Measurements from ENCODE around the gene BDKRB1.
"Not testable (repeated sequence)": the region's sequence is repeated elsewhere in the genome, so short reads cannot be mapped to it uniquely, and the experiment has no call there.

The BDKRB1 gene

DNA sequence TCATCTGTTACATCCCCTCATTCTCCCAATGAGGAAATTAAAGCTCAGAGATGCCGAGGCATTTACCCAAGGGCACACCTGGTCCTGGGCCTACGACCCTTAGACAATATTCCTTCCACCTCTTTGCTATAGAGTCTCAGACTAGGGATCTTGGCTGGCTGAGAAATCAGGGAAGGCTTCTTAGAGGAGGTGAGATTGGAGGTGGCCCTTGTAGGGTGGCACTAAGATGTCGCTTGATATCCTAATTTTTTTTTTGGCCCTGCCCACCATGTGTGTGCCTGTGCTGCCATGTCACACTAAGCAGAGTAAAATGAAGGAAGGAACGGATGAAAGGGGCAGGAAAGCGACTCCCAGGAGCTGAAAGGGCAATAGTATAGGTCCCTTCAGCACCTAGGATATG is 30.8 kb upstream of the BDKRB1 start:
- Mint-ChIP-seq H3K27ac (no peak overlapping the region), H3K9me3 (ENCODE audit: low read depth) (no peaks in the 10 kb centered on the region), H3K4me1 (ENCODE audit: low read depth) (no peaks in the 10 kb centered on the region), H3K27me3 (peaks cover 9% of the 10 kb centered on the region), H3K4me3 (no peak overlapping the region), H3K36me3 (no peaks in the 10 kb centered on the region)

DNA sequence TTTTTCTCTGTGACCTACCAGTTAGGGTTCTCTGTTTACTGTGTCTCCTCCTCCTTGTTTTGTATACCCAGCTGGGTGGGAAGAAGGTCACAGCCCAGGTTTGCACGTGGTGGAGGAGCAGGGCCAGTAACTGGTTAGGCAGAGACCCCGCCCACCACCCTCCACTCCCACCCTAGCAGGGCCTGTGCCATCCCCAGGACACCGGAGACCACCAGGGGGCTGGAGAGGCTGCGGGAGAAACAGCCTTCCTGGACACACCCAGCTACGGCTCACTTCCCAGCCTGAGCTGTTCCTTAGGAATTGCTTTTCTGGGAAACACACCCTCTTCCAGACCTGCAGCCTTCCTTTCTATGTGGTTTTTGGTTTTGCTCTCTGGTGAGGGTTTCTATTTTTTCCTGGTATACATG is 30.3 kb upstream of the BDKRB1 start:
- H3K27me3 Mint-ChIP-seq, result peaks cover 7% of the 10 kb centered on the region
- no peak overlapping the region for H3K27ac Mint-ChIP-seq
- no peaks in the 10 kb centered on the region for H3K36me3 Mint-ChIP-seq
- H3K4me3 Mint-ChIP-seq, result no peak overlapping the region
- no peaks in the 10 kb centered on the region for H3K9me3 Mint-ChIP-seq (ENCODE audit: low read depth)
- H3K4me1 Mint-ChIP-seq (ENCODE audit: low read depth), result no peaks in the 10 kb centered on the region

DNA sequence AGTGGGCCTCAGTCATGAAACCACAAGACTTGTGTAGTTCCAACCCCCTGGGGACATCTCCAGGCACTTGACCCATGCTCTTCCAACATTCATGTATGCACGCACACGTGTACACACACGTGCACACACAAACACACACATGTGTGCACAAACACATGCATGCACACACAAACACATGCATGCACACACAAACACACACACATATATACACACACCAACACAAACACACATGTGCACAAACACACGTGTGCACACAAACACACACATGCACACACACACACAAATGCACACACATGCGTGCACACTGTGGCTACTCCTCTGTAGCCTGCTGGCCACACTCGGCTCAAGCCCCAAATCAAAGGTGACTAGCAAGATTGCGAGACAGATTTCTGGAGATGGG is 28.6 kb upstream of the BDKRB1 start:
- Mint-ChIP-seq H3K9me3 (ENCODE audit: low read depth) (no peaks in the 10 kb centered on the region), H3K4me3 (no peak overlapping the region), H3K4me1 (ENCODE audit: low read depth) (no peaks in the 10 kb centered on the region), H3K36me3 (no peaks in the 10 kb centered on the region), H3K27ac (no peak overlapping the region), H3K27me3 (peaks cover 2% of the 10 kb centered on the region)

DNA sequence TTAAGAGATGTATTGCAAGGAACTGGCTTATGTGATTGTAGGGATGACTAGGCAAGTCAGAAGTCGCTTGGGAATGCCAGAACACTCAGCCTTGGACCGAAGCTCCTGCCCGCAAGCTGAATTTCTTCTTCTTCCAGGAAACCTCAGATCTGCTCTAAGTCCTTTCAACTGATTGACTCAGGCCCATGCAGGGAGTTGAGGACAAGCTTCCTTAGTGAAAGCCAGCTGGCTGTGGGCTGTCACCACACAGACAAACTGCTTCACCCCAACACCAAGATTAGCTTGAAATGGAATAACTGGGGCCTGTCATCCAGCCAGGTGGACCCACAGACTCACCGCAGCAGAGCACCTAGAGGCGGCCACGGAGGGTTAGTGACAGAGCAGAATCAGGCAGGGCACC is 26.7 kb upstream of the BDKRB1 start:
- Mint-ChIP-seq H3K4me3 (no peak overlapping the region), H3K9me3 (ENCODE audit: low read depth) (no peaks in the 10 kb centered on the region), H3K27me3 (no peaks in the 10 kb centered on the region), H3K27ac (no peak overlapping the region), H3K4me1 (ENCODE audit: low read depth) (no peaks in the 10 kb centered on the region), H3K36me3 (no peaks in the 10 kb centered on the region)

DNA sequence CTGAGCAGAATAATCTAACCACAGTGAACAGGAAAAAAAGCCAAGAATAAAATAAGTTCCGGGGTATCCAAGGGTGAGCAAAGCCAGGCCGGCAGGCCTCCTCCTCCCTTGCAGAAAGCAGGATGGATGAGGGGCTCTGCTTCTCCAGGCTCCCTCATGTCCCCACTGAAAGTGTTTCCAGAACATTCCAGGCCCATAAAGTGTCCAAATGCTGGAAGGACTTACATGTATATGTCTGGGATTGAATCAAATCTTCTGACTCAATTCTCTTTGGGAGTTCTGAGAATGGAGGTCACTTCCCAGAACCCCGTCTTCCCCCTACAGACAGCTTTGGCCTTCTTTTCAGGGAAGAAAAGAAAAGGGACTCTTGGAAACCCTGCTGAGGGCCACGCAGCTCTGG is 25.0 kb upstream of the BDKRB1 start:
- Mint-ChIP-seq H3K27me3 (no peaks in the 10 kb centered on the region), H3K4me1 (ENCODE audit: low read depth) (no peaks in the 10 kb centered on the region), H3K36me3 (no peaks in the 10 kb centered on the region), H3K4me3 (no peak overlapping the region), H3K9me3 (ENCODE audit: low read depth) (no peaks in the 10 kb centered on the region), H3K27ac (no peak overlapping the region)

DNA sequence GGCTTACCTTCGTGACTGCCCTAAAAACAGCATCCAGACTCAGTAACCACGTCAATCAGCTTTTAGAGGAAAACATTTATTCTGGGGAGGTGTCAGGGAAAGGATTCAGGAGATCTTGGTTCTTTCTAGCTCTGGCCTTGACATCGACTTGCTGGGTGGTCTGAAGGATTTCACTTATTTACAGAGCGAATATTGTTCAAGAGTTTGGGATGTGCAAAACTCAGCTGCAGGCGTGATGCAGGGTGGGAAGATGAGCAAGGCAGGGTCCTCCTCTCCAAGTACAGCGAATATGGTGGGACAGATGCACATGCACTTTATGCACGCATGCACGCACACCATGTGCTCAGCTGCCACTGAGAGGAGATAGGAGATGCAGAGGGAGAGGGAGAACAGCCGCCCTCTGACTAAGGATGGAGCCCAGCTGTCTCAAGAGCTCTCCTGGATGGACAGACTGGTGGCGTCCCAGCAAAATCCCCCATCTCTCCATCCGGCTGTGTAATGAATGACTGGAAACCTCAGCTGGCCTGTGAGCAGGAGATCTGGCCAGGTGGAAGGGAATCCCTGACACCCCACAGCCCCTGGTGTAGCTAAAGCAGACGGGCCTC is 24.4 kb upstream of the BDKRB1 start:
- Mint-ChIP-seq H3K27ac (no peak overlapping the region), H3K27me3 (no peaks in the 10 kb centered on the region), H3K4me1 (ENCODE audit: low read depth) (no peaks in the 10 kb centered on the region), H3K4me3 (no peak overlapping the region), H3K36me3 (no peaks in the 10 kb centered on the region), H3K9me3 (ENCODE audit: low read depth) (no peaks in the 10 kb centered on the region)

DNA sequence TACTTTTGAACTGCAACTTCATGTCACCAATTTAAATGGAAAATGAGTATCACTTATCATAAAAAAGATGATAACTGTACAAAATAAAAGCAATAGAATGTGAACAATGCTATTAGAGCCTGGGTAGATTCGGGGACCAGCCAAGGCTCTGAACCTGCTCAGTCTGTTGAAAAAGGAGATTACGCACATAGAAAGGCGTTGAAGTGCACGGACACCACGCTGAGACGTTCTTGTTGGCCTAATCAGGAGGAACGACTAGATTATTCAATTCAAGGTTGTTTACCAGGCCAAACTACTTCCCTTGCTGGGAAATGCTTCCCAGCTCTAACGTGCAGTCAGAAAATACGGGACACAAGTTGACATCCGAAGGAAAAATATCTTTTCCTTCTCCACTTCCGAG is 23.5 kb upstream of the BDKRB1 start:
- H3K4me1 Mint-ChIP-seq (ENCODE audit: low read depth), result no peaks in the 10 kb centered on the region
- no peak overlapping the region for H3K27ac Mint-ChIP-seq
- no peaks in the 10 kb centered on the region for H3K36me3 Mint-ChIP-seq
- no peaks in the 10 kb centered on the region for H3K9me3 Mint-ChIP-seq (ENCODE audit: low read depth)
- H3K4me3 Mint-ChIP-seq, result no peak overlapping the region
- H3K27me3 Mint-ChIP-seq, result no peaks in the 10 kb centered on the region

DNA sequence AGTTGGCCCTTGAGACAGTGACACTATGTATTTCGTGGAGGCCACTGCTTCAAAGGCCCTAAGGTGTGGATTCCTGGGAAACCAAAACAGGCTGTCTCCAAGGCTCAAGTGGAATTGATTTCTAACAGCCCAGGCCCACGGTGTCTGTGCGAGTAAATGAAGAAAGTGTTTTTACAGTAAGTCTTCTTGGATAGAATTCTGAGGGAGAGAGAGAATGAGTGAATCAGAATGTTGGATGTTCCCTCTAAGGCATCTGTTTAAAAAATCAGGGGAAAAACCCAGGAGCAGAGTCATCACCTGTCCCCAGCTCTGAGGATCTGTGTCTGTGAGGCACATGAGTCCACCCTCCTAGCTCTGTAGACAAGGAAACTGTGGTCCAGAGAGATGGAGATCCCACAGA is 22.3 kb upstream of the BDKRB1 start:
- H3K9me3 Mint-ChIP-seq (ENCODE audit: low read depth), result no peaks in the 10 kb centered on the region
- H3K4me3 Mint-ChIP-seq, result no peak overlapping the region
- no peaks in the 10 kb centered on the region for H3K36me3 Mint-ChIP-seq
- H3K27me3 Mint-ChIP-seq, result no peaks in the 10 kb centered on the region
- H3K4me1 Mint-ChIP-seq (ENCODE audit: low read depth), result no peaks in the 10 kb centered on the region
- H3K27ac Mint-ChIP-seq, result no peak overlapping the region

DNA sequence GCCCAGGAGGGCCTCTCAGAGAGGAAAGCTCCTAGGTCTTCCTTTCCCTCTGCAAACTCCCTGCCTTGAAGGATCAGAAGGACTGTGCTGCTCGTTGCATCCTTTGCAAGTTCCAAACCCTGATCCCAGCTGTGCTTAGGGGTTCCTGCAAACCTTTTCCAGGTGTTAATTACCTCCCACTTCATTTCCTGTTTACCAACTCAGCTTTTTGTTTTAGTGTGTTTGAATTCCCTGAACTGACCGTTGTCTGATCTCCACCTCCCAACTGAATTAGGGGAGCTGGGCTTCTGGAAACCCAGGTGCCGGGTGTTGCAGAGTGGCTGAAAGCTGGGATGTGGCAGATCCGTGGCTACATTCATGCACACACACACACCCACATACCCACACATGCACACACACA is 20.6 kb upstream of the BDKRB1 start:
- H3K4me1 Mint-ChIP-seq (ENCODE audit: low read depth), result no peaks in the 10 kb centered on the region

DNA sequence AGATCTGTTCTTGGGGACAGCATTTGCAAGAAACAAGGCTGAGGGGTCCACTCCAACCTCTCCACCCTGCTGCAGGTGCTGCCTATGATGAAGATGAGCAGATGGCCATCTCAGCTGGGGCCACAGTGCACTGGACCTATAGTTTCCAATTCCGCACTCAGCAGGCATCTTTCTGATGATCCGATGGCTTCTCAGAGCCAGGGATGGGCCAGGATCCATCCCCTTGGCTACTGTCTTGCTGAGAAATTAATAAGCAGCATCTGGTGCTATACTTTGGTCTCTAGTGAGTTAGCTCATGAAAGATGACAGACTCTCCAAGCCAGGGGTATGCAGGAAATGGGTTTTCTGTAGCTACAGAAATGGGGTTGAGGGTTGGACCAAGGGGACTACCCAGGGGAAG is 18.4 kb upstream of the BDKRB1 start:
- Mint-ChIP-seq H3K4me3 (no peak overlapping the region), H3K27ac (no peak overlapping the region), H3K27me3 (no peaks in the 10 kb centered on the region), H3K36me3 (no peaks in the 10 kb centered on the region), H3K9me3 (ENCODE audit: low read depth) (no peaks in the 10 kb centered on the region), H3K4me1 (ENCODE audit: low read depth) (no peaks in the 10 kb centered on the region)

More for the DNA sequence above, 20.6 kb upstream of the BDKRB1 start:
- no peaks in the 10 kb centered on the region for H3K36me3 Mint-ChIP-seq
- no peak overlapping the region for H3K4me3 Mint-ChIP-seq
- H3K27me3 Mint-ChIP-seq, result no peaks in the 10 kb centered on the region
- no peaks in the 10 kb centered on the region for H3K9me3 Mint-ChIP-seq (ENCODE audit: low read depth)
- no peak overlapping the region for H3K27ac Mint-ChIP-seq

DNA sequence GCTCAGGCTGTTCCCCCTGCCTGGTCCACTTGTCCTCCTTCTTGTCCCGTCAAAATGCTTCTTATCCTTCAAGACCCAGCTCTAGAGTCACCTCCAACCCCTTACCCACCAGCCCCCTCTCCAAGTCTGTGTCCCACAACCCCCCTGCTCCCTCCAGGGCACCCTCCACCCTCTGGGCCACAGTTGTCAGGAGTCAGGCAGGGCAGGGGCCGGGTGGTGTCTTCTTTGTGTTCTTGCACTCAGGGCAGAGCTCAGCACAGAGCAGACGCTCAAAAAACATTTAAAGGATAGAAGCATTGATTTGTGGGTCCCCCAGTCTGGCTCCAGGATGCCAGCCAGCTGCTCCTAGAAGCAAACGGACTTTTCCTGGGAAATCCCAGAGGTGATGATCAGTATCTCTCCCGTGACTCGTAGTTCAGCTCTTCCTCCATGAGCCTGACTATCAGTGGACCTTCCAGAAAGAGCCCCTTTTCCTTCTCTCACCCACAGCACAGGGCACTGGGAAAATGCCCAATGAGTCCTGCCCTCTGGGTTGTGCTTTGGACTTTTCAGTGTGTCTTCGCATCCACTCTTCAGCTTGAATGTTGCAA is 17.2 kb upstream of the BDKRB1 start:
- H3K9me3 Mint-ChIP-seq (ENCODE audit: low read depth), result no peaks in the 10 kb centered on the region
- no peaks in the 10 kb centered on the region for H3K4me1 Mint-ChIP-seq (ENCODE audit: low read depth)
- H3K27me3 Mint-ChIP-seq, result no peaks in the 10 kb centered on the region
- no peak overlapping the region for H3K27ac Mint-ChIP-seq
- no peak overlapping the region for H3K4me3 Mint-ChIP-seq
- H3K36me3 Mint-ChIP-seq, result no peaks in the 10 kb centered on the region

DNA sequence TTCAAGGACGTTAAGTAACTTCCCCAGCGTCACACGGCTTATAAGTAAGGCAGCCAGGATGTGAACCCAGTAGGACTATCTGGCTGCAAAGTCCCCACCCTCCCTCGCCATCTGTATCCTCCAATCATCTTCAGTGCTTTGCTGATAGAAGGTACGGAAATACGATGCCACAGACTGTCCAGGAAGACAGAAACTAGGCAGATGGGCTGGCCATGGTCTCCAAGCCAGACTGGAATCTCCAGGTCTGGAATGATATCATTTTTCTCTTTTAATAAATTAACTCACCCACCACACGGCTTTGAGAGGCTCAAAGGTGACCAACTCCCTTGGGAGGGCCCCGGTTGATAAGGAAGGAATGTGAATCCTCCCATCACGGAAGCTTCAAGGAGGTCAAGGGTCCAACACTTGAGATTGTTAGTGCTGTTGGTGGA is 16.3 kb upstream of the BDKRB1 start:
- H3K4me1 Mint-ChIP-seq (ENCODE audit: low read depth), result no peaks in the 10 kb centered on the region

DNA sequence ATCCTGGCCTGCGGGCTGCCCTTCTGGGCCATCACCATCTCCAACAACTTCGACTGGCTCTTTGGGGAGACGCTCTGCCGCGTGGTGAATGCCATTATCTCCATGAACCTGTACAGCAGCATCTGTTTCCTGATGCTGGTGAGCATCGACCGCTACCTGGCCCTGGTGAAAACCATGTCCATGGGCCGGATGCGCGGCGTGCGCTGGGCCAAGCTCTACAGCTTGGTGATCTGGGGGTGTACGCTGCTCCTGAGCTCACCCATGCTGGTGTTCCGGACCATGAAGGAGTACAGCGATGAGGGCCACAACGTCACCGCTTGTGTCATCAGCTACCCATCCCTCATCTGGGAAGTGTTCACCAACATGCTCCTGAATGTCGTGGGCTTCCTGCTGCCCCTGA is 15.4 kb upstream of the BDKRB1 start:
- H3K9me3 Mint-ChIP-seq (ENCODE audit: low read depth), result no peaks in the 10 kb centered on the region
- no peaks in the 10 kb centered on the region for H3K4me1 Mint-ChIP-seq (ENCODE audit: low read depth)
- H3K36me3 Mint-ChIP-seq, result no peaks in the 10 kb centered on the region
- H3K4me3 Mint-ChIP-seq, result no peak overlapping the region
- H3K27ac Mint-ChIP-seq, result no peak overlapping the region
- peaks cover 3% of the 10 kb centered on the region for H3K27me3 Mint-ChIP-seq

More for the DNA sequence above, 16.3 kb upstream of the BDKRB1 start:
- no peak overlapping the region for H3K4me3 Mint-ChIP-seq
- H3K27me3 Mint-ChIP-seq, result no peaks in the 10 kb centered on the region
- H3K9me3 Mint-ChIP-seq (ENCODE audit: low read depth), result no peaks in the 10 kb centered on the region
- no peaks in the 10 kb centered on the region for H3K36me3 Mint-ChIP-seq
- H3K27ac Mint-ChIP-seq, result no peak overlapping the region

DNA sequence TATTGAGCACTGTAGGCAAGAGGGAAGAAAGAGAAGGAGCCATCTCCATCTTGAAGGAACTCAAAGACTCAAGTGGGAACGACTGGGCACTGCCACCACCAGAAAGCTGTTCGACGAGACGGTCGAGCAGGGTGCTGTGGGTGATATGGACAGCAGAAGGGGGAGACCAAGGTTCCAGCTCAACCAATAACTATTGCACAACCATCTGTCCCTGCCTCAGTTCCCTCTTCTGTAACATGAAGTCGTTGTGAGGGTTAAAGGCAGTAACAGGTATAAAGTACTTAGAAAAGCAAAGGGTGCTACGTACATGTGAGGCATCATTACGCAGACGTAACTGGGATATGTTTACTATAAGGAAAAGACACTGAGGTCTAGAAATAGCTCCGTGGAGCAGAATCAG is 13.9 kb upstream of the BDKRB1 start:
- Mint-ChIP-seq H3K4me1 (ENCODE audit: low read depth) (no peaks in the 10 kb centered on the region), H3K27me3 (peaks cover 8% of the 10 kb centered on the region), H3K36me3 (no peaks in the 10 kb centered on the region), H3K27ac (no peak overlapping the region), H3K9me3 (ENCODE audit: low read depth) (no peaks in the 10 kb centered on the region), H3K4me3 (no peak overlapping the region)

DNA sequence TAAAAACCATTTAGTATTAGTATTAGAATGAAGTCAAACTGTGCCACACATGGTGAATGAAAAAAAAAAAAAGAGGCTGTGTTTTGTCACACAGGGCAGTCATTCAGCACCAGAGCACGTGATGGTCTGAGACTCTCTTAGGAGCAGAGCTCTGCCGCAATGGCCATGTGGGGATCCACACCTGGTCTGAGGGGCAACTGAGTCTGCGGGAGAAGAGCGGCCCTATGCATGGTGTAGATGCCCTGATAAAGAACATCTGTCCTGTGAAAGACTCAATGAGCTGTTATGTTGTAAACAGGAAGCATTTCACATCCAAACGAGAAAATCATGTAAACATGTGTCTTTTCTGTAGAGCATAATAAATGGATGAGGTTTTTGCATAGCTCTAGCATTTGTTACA is 12.2 kb upstream of the BDKRB1 start:
- H3K27ac Mint-ChIP-seq, result no peak overlapping the region
- H3K36me3 Mint-ChIP-seq, result no peaks in the 10 kb centered on the region
- no peaks in the 10 kb centered on the region for H3K4me1 Mint-ChIP-seq (ENCODE audit: low read depth)
- H3K4me3 Mint-ChIP-seq, result no peak overlapping the region
- H3K9me3 Mint-ChIP-seq (ENCODE audit: low read depth), result no peaks in the 10 kb centered on the region
- H3K27me3 Mint-ChIP-seq, result peaks cover 12% of the 10 kb centered on the region

DNA sequence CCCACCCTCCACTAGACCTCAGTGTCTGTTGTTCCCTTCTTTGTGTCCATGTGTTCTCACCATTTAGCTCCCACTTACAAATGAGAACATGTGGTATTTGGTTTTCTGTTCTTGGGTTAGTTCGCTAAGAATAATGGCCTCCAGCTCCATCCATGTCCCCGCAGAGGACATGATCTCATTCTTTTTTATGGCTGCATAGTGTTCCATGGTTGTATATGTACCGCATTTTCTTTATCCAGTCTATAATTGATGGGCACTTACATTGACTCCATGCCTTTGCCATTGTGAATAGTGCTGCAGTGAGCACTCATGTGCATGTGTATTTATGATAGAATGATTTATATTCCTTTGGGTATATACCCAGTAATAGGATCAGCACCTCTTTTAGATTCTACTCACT is 10.9 kb upstream of the BDKRB1 start:
- not testable (repeated sequence) for H3K4me1 Mint-ChIP-seq (ENCODE audit: low read depth); H3K4me3 Mint-ChIP-seq; H3K9me3 Mint-ChIP-seq (ENCODE audit: low read depth); H3K36me3 Mint-ChIP-seq; H3K27ac Mint-ChIP-seq
- peaks cover 15% of the 10 kb centered on the region for H3K27me3 Mint-ChIP-seq

All from activated naive CD8-positive, alpha-beta T cell (primary cell).